ENCODE results near the gene NR1H3.

DNA sequence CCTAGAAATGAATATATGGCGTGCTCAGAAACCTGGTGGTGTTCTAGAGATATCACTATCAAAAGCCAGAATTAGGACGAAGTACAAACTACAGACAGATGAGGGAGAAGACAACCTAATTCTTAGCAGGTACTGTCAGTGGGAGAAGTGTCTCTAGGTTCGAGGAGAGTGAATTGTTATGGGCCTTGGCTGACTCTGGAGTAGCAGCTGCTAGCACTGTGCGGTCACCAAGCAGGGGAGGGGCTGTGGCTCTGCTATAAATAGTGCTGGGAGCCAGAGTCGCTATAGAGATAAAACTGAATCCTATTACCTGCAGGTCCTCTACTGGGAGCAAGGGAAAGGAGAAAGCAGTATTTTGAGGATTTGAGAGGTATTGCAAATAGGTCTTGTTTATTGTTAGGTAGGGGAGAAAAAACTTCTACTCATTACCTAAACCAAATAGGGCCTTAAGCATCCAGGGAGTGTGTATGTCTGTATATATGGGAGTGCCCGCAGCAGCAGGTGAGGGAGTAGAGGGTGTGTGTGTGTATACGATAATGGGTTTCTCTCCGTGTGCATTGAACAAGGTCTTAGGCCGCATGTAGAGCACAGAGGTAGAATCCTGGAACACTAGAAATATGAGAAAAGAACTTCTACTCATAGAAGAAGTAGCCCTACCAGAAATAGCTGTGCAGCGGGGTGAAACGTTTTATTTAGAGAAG lies 14.3 kb downstream of the NR1H3 start:
- TF ChIP-seq POLR2AphosphoS5 (IDR thresholded peaks at IDR 0.05; ENCODE audit: low read depth, low read length) (no peak), TAF1 (IDR thresholded peaks at IDR 0.05; ENCODE audit: borderline replicate concordance, low read depth, low read length) (no peak)

All from GM12892 (cell line).